ENCODE measurements around the gene HOXA7.

The HOXA7 gene

DNA sequence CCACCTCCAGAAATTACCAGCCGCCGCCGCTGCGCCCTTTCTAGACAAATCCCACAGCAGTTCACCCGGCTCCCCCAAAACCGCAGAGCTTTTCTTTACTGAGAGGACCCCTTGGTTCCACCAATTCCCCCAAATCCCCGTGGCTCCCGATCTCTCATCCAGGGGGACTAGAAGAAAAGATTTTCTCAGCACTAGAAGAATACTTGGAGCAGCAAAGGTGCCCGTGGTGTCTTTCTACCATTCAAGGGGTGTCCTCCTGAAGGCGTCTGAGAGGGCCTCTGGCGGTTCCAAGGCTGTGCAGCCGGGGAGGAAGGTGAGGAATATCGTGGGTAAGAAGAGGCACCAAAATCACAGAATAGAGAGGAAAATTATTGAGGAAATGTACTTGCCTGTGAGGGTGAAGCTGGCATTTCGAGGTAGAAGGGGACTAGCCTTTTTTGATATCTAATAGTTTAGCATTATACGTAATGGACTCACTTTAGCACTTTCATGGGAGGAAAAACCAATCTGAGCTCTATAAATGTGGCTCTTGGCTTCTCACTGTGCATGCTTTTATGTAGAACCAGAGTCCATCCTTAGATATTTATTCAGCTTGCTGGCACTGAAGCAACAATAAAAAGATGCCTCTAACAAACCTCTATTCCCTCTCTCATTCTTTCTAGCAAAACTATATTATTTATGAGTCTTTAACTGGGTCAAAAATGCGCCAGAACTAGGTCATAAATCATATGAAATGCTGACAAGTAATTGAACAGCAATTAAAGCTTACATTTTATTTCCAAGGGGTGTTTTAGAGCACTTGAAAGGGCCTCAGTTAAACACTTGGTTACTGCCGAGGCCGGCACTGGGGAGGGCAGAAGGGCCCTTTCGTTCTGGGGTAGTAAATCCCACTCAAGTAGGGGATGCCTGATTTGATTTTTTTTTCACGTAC, 40.2 kb downstream of the HOXA7 start:
- no peak for DNase-seq

- DNase-seq, result no peak
These were observed 41.1 kb downstream of the HOXA7 start for GRCh38 chr7:27115221-27116026.

- no peak for DNase-seq
These were observed 41.6 kb downstream of the HOXA7 start for GRCh38 chr7:27114881-27115220.

- DNase-seq, result no peak
These were observed 42.3 kb downstream of the HOXA7 start for GRCh38 chr7:27113991-27114769.

DNA sequence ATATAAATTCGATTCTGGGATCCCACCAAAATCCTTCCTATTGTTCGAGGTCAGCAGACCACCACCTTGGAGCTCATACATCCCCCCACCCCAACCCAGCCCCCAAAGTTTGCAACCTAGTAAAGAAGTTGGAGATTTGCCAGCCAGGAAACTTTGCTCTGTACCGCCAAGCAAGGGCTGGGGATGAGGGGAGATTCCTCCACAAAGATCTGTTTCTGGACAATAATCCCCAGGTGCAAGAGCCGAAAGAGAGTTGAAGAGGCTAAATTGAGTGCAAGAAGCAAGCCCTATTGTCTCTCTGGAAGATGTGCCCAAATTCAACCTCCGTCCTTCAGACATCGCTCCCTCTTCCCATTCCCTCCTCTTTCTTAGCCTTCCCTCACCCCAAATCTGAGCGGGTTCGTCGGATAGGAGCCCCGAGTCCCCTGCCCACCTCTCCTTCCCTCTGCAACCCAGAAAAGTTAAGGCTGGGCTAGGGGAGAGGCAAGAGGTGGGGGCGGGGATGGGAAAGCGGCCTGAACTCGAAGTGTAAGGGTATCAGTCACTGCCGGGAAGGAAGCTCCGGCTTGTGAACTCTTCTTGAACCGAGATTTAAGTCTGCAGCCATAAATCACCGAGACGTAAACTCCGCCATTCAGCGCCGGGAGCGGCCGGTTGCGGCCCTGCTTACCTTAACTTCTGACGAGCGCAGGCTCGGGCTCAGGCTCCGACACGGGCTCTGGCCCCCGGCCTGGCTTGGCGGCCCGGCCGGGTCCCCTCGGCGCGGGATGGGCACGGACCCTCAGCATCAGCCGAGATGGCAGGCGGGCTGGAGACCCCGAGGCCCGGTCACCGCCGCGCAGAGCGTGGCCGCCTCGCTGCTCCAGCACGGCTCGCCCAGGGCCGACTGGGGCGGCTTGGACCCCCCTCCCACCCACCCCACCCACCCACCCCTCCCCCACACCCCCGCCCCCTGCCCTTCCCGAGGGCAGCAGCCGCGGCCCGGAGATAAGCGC, 43.2 kb downstream of the HOXA7 start:
- no peak for DNase-seq

- no peak for DNase-seq
These were observed 44.1 kb downstream of the HOXA7 start for GRCh38 chr7:27112361-27112760.

GRCh38 chr7:27111751-27112277, 44.7 kb downstream of the HOXA7 start:
- no peak for DNase-seq

DNA sequence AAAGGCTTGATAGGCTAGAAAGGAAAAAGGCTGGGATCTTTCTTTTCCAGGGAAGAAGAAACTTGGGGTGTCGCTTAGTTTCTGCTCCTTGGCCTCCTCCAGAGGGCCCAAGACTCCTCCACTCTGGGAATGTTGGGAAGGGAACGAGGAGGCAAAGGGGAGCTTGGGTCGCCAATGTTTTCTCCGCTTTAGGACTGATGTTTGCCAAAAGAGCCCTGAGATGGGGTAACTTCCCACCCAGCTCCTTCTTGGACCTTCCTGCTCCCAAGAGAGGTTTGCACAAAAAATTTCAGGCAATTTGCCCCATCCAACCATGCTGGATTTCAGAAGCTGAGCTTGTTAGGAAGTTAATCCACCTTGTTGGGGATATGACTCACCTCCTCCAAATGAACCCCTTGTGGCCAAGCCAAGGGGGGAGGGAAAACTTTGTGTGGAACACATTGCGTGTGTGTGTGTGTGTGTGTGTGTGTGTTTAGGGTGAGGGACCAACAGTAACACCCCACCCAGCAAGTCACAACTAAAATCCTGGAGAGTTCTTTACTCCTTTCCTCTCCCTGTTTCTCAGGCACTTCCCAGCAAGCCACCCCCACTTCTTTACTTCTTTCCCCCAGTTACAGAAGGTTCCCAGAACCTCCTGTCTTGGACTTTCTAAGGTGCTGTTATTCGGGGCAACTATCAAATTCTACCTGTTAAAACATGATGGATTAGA, 45.3 kb downstream of the HOXA7 start:
- DNase-seq, result no peak

DNA sequence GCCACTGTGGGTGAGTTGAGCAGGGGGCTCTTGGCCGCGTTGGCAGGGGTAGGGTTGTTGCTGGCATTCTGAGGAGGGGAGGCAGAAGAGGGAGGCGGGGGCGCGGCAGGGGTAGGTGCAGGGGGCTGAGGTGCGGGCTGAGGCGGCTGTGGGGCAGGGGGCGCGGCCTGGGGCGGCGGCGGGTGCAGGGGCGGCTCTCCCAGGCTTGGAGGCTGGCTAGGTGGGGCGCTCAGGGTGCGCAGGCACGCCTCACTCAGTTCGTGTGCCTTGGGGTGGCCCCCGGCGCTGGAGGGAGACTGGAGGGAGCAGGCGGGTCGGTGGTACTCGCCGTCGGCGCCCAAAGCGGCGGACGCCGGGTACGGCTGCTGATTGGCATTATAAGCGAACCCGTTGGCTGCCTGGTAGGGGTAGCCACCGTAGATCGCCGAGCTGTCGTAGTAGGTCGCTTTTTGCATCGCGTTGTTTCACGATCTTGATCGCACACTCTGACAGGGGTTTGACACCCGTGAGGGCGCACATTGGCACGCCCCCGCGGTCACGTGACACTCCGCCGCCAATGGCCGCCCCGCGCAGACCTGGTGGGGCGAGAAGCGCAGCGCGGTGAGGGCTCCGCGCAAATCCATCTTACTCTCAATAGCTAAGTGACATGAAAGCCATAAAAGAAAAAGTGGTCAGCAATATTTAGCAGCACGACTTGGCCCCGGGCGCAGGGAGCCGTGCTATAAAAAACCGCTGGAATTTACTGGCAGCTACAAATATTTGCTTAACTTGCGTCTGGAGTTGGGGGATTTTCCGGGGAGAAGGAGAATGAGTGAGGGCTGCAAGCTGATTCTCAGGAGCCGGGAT, 46.1 kb downstream of the HOXA7 start:
- DNase-seq, result no peak

DNA sequence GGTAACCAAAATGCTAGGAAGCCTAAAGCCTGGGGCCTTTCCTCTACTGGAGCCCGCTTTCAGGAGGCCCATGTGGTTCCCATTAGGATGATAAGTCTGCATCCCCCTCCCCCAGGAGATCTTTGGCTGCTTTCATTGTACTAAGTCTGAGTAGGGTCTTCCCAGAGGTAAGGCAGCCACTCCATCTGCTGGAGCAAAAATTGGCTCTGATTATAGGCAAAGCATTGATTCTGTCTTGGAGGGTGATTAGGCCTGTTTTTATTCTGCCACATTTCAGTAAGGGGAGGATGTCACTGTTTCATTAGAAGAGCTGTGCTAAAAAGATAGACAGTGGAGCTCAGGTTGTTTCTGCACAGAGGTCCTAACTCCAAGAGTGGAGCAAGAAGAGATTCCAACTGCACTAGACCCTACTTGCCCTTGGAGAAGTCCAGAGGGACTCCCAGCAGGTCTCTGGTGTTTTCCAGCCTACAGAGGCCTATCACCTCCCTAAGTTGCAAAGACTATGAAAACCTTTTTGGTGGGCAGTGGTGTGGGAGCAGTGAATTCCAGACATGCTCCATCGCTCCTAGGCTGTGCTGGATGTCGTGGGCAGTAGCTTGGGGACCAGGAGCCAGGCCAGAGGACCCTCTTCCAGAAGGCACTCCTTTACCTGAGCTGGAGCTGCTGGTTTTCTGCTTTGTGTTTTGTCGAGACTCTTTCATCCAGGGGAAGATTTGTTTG, 46.8 kb downstream of the HOXA7 start:
- no peak for DNase-seq

DNA sequence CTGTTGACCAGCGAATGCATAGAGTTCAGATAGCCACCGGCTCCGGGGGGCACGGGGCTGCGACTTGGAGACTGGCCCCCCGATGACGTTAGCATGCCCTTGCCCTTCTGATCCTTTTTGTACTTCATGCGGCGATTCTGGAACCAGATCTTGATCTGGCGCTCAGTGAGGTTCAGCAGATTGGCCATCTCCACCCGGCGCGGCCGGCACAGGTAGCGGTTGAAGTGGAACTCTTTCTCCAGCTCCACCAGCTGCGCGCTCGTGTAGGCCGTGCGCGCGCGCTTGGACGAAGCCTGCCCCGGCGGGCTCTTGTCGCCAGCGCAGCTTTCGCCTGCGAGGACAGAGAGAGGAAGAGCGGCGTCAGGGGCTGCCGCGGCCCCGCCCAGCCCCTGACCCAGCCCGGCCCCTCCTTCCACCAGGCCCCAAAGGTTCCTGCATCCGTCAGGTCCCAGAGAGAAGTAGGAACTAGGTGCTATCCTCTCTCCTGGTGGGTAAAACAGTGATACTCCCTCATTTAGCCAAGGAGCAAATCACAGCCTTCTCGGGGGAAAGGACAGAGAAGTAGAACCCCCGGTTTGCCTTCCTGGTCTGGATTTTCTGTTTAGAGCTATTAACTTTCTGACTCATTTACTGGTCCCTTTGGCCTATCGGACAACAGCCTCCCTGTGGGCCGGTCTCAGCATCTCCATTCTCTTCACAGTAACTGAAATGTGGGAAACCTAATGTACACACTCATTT, 47.9 kb downstream of the HOXA7 start:
- no peak for DNase-seq

DNA sequence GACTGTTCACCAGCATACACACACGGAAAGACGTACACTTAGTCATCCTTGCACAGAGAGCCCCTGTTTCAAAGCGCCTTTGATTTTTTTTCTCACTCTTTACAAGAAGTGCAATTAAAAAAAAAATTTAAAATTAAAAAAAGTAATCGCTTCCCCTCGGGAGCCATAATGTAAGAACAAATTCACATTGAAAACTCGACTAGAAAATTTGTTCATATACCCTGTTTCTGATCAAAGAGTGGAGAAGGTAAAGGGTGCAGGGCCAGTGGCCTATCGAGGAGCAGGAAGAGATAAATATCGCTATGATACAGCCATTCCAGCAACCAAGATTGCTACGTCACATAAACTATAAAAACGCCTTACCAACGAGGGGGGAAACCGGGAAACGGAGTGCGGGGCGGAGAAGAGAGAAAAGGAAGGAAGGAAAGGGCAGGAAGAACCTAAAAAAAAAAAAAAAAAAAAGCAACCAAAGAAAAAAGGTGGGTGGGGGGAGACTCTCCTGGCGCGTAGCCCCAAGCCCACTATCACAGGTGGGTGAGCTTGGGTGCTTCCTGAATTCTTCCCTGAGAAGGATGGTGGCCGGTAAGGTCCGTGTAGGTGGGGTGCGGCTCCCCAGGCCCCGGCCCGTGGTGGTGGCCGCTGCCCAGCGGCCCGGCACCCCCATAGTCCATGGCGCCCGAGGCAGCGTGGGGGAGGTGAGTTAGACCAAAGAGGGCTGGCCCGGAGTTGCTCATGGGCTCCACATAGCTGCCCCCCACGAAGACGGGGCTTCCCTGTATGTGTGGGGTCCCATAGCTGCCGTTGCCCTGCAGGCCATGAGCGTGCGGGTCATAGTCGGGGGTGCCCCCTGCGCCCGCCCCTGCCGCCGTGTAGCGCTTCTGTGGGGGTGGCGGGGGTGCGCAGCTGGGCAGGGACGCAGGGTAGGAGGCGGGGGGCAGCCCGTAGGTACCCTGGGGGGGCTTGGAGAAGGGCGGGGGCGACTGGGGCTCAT, 48.8 kb downstream of the HOXA7 start:
- no peak for DNase-seq

- DNase-seq, result no peak
These were observed 49.6 kb downstream of the HOXA7 start for GRCh38 chr7:27106901-27107240.

DNA sequence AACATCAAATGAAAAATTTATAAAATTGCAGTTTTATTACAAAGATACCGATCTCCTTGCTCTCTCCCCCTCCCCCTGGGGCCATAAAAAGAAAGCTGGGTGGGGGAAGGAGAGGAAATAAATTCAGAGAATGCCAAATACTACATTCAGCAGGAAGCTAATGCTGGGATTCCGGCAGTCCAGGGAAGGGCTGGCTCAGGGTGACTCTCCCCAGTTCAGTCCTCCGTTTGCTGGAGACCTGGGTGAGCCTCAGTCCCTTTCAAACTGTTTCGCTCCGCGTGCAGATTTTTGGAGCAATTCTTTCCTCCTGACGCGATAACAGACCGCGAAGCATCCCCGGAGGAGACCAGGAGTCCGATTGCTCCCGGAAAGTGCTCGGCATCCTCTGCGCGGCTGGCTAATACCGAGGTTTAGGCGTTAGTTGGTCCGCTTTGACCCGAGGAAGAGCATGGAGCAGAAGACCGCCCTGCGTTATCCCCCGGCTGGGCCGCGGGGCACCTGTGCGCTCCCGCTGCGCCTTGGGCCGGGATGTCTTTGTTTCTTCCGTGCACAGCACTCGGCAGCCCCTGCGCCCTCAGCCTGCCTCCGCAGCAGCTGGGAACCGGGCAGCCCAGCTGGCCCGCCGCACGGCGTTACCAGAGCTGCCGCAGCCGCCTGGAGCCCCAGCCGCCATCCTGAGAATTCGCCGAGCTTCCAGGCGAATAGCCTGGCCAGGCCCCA, 50.1 kb downstream of the HOXA7 start:
- no peak for DNase-seq

GRCh38 chr7:27105301-27106031, 51.0 kb downstream of the HOXA7 start:
- no peak for DNase-seq
